Glomerular endothelial cell (primary cell): ENCODE data around the gene ALPG. TPM values are rescaled to one million over a fixed set of nuclear protein-coding genes. Genes with fewer than 3 reads are reported as not detected.
"Not testable (repeated sequence)": the region's sequence is repeated elsewhere in the genome, so short reads cannot be mapped to it uniquely, and the experiment has no call there.

Source experiments
- DNase-seq: peaks from one replicate; pipeline ENCODE4 v3.0.0-alpha.2; 2011; ENCODE audit warnings: low read depth, low spot score; ENCODE audit errors: extremely low read depth
- total RNA-seq: library from RNA; depleted of rRNA; stranded (reverse); fragments of >200 nt; gene quantifications from 2 replicates; pipeline ENCODE4 v1.2.3, GENCODE V29; 2015

The ALPG gene
- total RNA-seq, 1 donor from 2014 or later: not detected

GRCh38 chr2:232418466-232419244 is 12.0 kb downstream of the ALPG start:
- no peak for DNase-seq

- no peak for DNase-seq
Measured at GRCh38 chr2:232419245-232420072, 12.8 kb downstream of the ALPG start.

- DNase-seq: no peak
Measured at GRCh38 chr2:232420073-232420454, 13.4 kb downstream of the ALPG start.

- no peak for DNase-seq
Measured at GRCh38 chr2:232420463-232421188, 14.0 kb downstream of the ALPG start.

- DNase-seq: no peak
Measured at GRCh38 chr2:232421189-232421785, 14.6 kb downstream of the ALPG start.

GRCh38 chr2:232422051-232422450 is 15.4 kb downstream of the ALPG start:
- no peak for DNase-seq

- not testable (repeated sequence) for DNase-seq
Measured at GRCh38 chr2:232422996-232423395, 16.4 kb downstream of the ALPG start.

GRCh38 chr2:232423407-232423806 is 16.8 kb downstream of the ALPG start:
- not testable (repeated sequence) for DNase-seq

- no peak for DNase-seq
Measured at GRCh38 chr2:232431705-232432590, 25.3 kb downstream of the ALPG start.

- no peak for DNase-seq
Measured at GRCh38 chr2:232432598-232433184, 26.0 kb downstream of the ALPG start.

- not testable (repeated sequence) for DNase-seq
Measured at GRCh38 chr2:232433622-232434021, 27.0 kb downstream of the ALPG start.

- DNase-seq: no peak
Measured at GRCh38 chr2:232434091-232434490, 27.4 kb downstream of the ALPG start.

- no peak for DNase-seq
Measured at GRCh38 chr2:232434563-232435374, 28.1 kb downstream of the ALPG start.

GRCh38 chr2:232435375-232435648 is 28.7 kb downstream of the ALPG start:
- DNase-seq: no peak

- no peak for DNase-seq
Measured at GRCh38 chr2:232435805-232436204, 29.2 kb downstream of the ALPG start.

GRCh38 chr2:232436381-232437194 is 29.9 kb downstream of the ALPG start:
- no peak for DNase-seq

- no peak for DNase-seq
Measured at GRCh38 chr2:232437195-232437571, 30.5 kb downstream of the ALPG start.

GRCh38 chr2:232438091-232438490 is 31.4 kb downstream of the ALPG start:
- DNase-seq: no peak
